Liver (tissue), 9 donors: ENCODE data around the gene NTF3. TPM values are rescaled to one million over a fixed set of nuclear protein-coding genes. Genes with fewer than 3 reads are reported as not detected.

Experiments
- DNase-seq: peaks from one replicate; pipeline ENCODE4 v3.0.0-alpha.2; 2017; ENCODE audit warnings: low spot score
- H3K27ac ChIP-seq, 2 donors: one replicate each; pipeline ENCODE4 v1.7.0; 2013; ENCODE audit warnings: inconsistent platforms in 2 of 2, low read length in 2 of 2, control low read depth in 1 of 2, low read depth in 1 of 2, mild to moderate bottlenecking in 1 of 2
- H3K27me3 ChIP-seq, 4 donors: one replicate each; pipeline versions ENCODE4 v1.6.1 to v1.7.0; 2013; ENCODE audit warnings: low read length in 3 of 4, inconsistent platforms in 1 of 4, mild to moderate bottlenecking in 1 of 4, moderate library complexity in 1 of 4; ENCODE audit not compliant: control insufficient read depth in 4 of 4, insufficient read depth in 4 of 4
- H3K36me3 ChIP-seq, 4 donors: one replicate each; pipeline versions ENCODE4 v1.6.1 to v1.7.0; 2013; ENCODE audit warnings: low read length in 3 of 4, mild to moderate bottlenecking in 3 of 4, low read depth in 1 of 4, moderate library complexity in 1 of 4; ENCODE audit not compliant: control insufficient read depth in 4 of 4, insufficient read depth in 3 of 4
- H3K4me1 ChIP-seq, 4 donors: one replicate each; pipeline versions ENCODE4 v1.6.1 to v1.7.0; 2013; ENCODE audit warnings: low read length in 3 of 4, mild to moderate bottlenecking in 3 of 4, moderate library complexity in 1 of 4; ENCODE audit not compliant: control insufficient read depth in 4 of 4, insufficient read depth in 4 of 4
- H3K4me3 ChIP-seq, 3 donors: one replicate each; pipeline versions ENCODE4 v1.6.1 to v1.7.0; 2013; ENCODE audit warnings: low read length in 3 of 3, control low read depth in 1 of 3, low read depth in 1 of 3, mild to moderate bottlenecking in 1 of 3
- H3K9ac ChIP-seq, 2 donors: one replicate each; pipeline ENCODE4 v1.7.0; 2013; ENCODE audit warnings: low read length in 2 of 2, mild to moderate bottlenecking in 2 of 2, moderate library complexity in 2 of 2, control low read depth in 1 of 2, low read depth in 1 of 2
- H3K9me3 ChIP-seq, 4 donors: one replicate each; pipeline versions ENCODE4 v1.6.1 to v1.7.0; 2013; ENCODE audit warnings: low read length in 3 of 4; ENCODE audit not compliant: control insufficient read depth in 4 of 4
- ATF3 ChIP-seq: IDR thresholded peaks from 2 replicates; pipeline ENCODE4 v1.6.1; 2016; ENCODE audit warnings: antibody characterized with exemption
- CTCF ChIP-seq: fragments of 150-350 bp; IDR thresholded peaks from 2 replicates; pipeline ENCODE4 v1.5.1; 2017; ENCODE audit warnings: improper control_type of control experiment, low read depth, low read length; ENCODE audit not compliant: missing input control
- EGR1 ChIP-seq, 2 donors: IDR thresholded peaks; 2 replicates each; pipeline ENCODE4 v1.6.1; 2016 to 2018; ENCODE audit warnings: antibody characterized with exemption in 2 of 2, low read depth in 2 of 2
- FOXA1 ChIP-seq: IDR thresholded peaks from 2 replicates; pipeline ENCODE4 v1.6.1; 2016; ENCODE audit warnings: antibody characterized with exemption
- FOXA2 ChIP-seq: IDR thresholded peaks from 2 replicates; pipeline ENCODE4 v1.6.1; 2016; ENCODE audit warnings: antibody characterized with exemption
- GABPA ChIP-seq, 2 donors: IDR thresholded peaks in 1 of 2; conservative IDR thresholded peaks in 1 of 2; 2 replicates each; pipeline ENCODE4 v1.6.1; 2016; ENCODE audit warnings: antibody characterized with exemption in 2 of 2, mild to moderate bottlenecking in 1 of 2, moderate library complexity in 1 of 2
- HNF4A ChIP-seq, 2 donors: conservative IDR thresholded peaks; 2 replicates each; pipeline ENCODE4 v1.6.1; 2016; ENCODE audit warnings: antibody characterized with exemption in 2 of 2, mild to moderate bottlenecking in 2 of 2
- HNF4G ChIP-seq: IDR thresholded peaks from 2 replicates; pipeline ENCODE4 v1.6.1; 2016; ENCODE audit warnings: antibody characterized with exemption
- JUND ChIP-seq, 2 donors: IDR thresholded peaks; 2 replicates each; pipeline ENCODE4 v1.6.1; 2016; ENCODE audit warnings: antibody characterized with exemption in 2 of 2
- MAX ChIP-seq: IDR thresholded peaks from 2 replicates; pipeline ENCODE4 v1.6.1; 2016; ENCODE audit warnings: antibody characterized with exemption
- NR2F2 ChIP-seq: IDR thresholded peaks from 2 replicates; pipeline ENCODE4 v1.6.1; 2016; ENCODE audit warnings: antibody characterized with exemption
- RAD21 ChIP-seq, 2 donors: IDR thresholded peaks; 2 replicates each; pipeline ENCODE4 v1.6.1; 2016; ENCODE audit warnings: antibody characterized with exemption in 2 of 2, mild to moderate bottlenecking in 2 of 2
- REST ChIP-seq: IDR thresholded peaks from 2 replicates; pipeline ENCODE4 v1.6.1; 2016; ENCODE audit warnings: antibody characterized with exemption, mild to moderate bottlenecking
- RXRA ChIP-seq, 2 donors: IDR thresholded peaks; 2 replicates each; pipeline ENCODE4 v1.6.1; 2017 to 2018; ENCODE audit warnings: antibody characterized with exemption in 2 of 2, mild to moderate bottlenecking in 1 of 2
- SP1 ChIP-seq: IDR thresholded peaks from 2 replicates; pipeline ENCODE4 v1.6.1; 2018; ENCODE audit warnings: antibody characterized with exemption, mild to moderate bottlenecking
- YY1 ChIP-seq: IDR thresholded peaks from 2 replicates; pipeline ENCODE4 v1.6.1; 2016; ENCODE audit warnings: antibody characterized with exemption, mild to moderate bottlenecking
- ZBTB33 ChIP-seq: IDR thresholded peaks from 2 replicates; pipeline ENCODE4 v1.6.1; 2016; ENCODE audit warnings: antibody characterized with exemption
- WGBS: extraction: QIAGEN DNeasy Blood & Tissue Kit; methylation state at CpG from one replicate; pipeline ENCODE4 v1.1.7; 2013; 5-methylcytosine and 5-hydroxymethylcytosine counted together
- polyA plus RNA-seq, 2 donors: library from polyadenylated mRNA; stranded (reverse) in 1 of 2; unstranded in 1 of 2; fragments of 200-250 nt in 1 of 2; fragments of >200 nt in 1 of 2; fragmentation: Nextera tagmentation in 1 of 2; extraction: Ambion mirVana in 1 of 2; gene quantifications; one replicate each; pipeline versions ENCODE4 v1.2.1 to v1.2.3, GENCODE V29; 2013 to 2015
- total RNA-seq, 2 donors: library from RNA; depleted of rRNA; stranded (reverse); fragments of >200 nt; gene quantifications; one replicate each; pipeline ENCODE4 v1.2.3, GENCODE V29; 2014
- donor health status: healthy.
- donor health status: healthy.
- donor health status: healthy.
- donor health status: healthy.
- donor health status: healthy.

Gene NTF3
- total and polyA plus RNA-seq, 4 donors: 0.89 to 2.8 (median 1.5) TPM

GRCh38 chr12:5484426-5484825 lies 52.5 kb downstream of the NTF3 start:
- DNase-seq: no peak
- TF ChIP-seq HNF4A (conservative IDR thresholded peaks at IDR 0.05): no peak
- TF ChIP-seq NR2F2: no peak
- no peak for TF ChIP-seq ZBTB33
- no peak for TF ChIP-seq RAD21 (IDR thresholded peaks at IDR 0.05)
- TF ChIP-seq FOXA2: no peak
- no peak for TF ChIP-seq JUND (IDR thresholded peaks at IDR 0.05)
- TF ChIP-seq YY1: no peak
- no peak for TF ChIP-seq GABPA (IDR thresholded peaks at IDR 0.05 in 1 of 2, conservative IDR thresholded peaks at IDR 0.05 in 1 of 2)
- no peak for TF ChIP-seq MAX
- TF ChIP-seq SP1: no peak
- no peak for TF ChIP-seq CTCF
- no peak for TF ChIP-seq EGR1 (IDR thresholded peaks at IDR 0.05; ENCODE audit: low read depth in 2 of 2)
- TF ChIP-seq REST: no peak
- TF ChIP-seq FOXA1: no peak
- TF ChIP-seq RXRA (IDR thresholded peaks at IDR 0.05): no peak
- H3K27ac ChIP-seq: no peak overlapping the region
- no peaks in the 10 kb centered on the region for H3K4me1 ChIP-seq
- H3K27me3 ChIP-seq: no peaks in the 10 kb centered on the region
- no peaks in the 10 kb centered on the region for H3K9me3 ChIP-seq
- no peak overlapping the region for H3K4me3 ChIP-seq
- no peak overlapping the region for H3K9ac ChIP-seq
- H3K36me3 ChIP-seq: no peaks in the 10 kb centered on the region
- WGBS: 93% methylated on average over 6 of the region's 6 CpGs

- Histone ChIP-seq H3K36me3 (no peaks in the 10 kb centered on the region), H3K4me1 (no peaks in the 10 kb centered on the region), H3K9me3 (no peaks in the 10 kb centered on the region), H3K9ac (no peak overlapping the region), H3K4me3 (no peak overlapping the region), H3K27ac (no peak overlapping the region), H3K27me3 (no peaks in the 10 kb centered on the region)
- WGBS: 67% methylated on average over 4 of the region's 4 CpGs
- DNase-seq: no peak
- TF ChIP-seq SP1 (no peak), YY1 (no peak), FOXA2 (no peak), EGR1 (IDR thresholded peaks at IDR 0.05; ENCODE audit: low read depth in 2 of 2) (no peak), CTCF (no peak), RAD21 (IDR thresholded peaks at IDR 0.05) (no peak), ZBTB33 (no peak), ATF3 (no peak), JUND (IDR thresholded peaks at IDR 0.05) (no peak), RXRA (IDR thresholded peaks at IDR 0.05) (no peak), HNF4G (no peak), FOXA1 (no peak)
Observed at GRCh38 chr12:5485454-5485853, 53.5 kb downstream of the NTF3 start.
